GM04503 (cell line): Measurements from ENCODE around the gene TNFSF13.
"Not testable (repeated sequence)": the region's sequence is repeated elsewhere in the genome, so short reads cannot be mapped to it uniquely, and the experiment has no call there.

ENCODE experiments used
- DNase-seq: peaks from one replicate; pipeline ENCODE4 v3.0.0-alpha.2; 2012; ENCODE audit warnings: low read depth

TNFSF13 gene

DNA sequence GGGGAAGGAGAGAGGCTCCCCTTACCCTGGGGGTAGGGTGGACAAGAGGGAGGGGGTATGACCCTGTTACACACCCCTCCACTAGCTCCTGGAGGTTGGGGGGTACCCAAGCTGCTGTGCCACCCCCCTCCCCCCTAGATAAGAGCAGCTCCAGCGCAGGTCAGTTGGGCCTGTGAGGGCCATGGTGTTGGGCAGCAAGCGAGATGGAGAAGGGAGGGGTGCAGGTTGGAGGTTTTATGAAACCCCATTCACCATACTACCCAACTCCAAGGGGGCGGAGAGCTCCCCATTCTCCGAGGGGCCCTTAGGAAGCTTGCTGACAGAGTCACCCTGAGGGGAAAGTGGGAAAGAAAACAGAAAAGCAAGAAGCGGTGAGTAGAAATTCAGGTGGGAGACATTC, 33.0 kb downstream of the TNFSF13 start:
- DNase-seq = no peak

DNA sequence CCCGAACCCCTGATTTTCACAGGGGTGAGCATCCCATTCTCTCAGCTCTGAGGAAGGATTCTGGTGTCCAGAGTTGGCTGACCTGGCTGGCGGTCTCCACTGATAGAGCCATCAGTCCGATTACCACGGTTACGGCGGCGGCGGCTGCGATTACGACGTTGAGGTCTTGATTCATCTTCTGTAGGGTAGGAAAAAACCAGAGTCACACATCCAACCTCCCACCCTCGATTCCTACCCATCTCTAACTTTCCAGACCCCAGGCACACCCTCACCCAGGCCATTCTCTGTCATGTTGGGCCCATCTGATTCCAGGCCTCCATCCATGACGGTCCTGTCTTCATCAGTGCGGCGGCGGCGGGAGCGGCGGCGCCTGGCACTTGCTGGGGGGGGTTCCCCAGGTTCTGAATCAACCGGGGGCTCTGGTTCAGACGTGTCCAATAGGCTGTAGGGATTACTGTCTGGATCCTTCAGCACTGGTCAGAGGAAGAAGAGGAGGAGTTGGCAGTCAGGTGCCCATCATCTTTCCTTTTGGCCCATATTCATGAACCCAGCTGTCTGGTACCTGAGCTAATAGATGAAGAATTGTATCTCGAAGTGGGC, 34.0 kb downstream of the TNFSF13 start:
- no peak for DNase-seq

GRCh38 chr17:7593296-7593695, 34.7 kb downstream of the TNFSF13 start:
- DNase-seq = no peak

DNA sequence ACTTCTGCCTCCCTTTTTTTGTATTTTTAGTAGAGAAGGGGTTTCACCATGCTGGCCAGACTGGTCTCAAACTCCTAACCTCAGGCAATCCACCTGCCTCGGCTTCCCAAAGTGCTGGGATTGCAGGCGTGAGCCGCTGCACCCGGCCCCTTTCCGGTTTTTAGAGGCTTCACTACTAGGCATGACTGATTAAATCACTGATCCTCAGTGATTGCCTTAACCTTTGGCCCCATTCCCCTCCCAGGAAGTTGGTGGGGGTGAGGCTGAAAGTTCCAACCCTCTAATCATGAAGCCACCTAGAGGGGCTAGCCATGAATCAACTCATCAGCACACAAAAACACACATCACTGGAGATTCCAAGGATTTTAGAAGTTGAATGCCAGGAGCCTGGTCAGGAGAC, 39.0 kb downstream of the TNFSF13 start:
- DNase-seq = not testable (repeated sequence)

GRCh38 chr17:7606280-7606679, 47.7 kb downstream of the TNFSF13 start:
- no peak for DNase-seq

DNA sequence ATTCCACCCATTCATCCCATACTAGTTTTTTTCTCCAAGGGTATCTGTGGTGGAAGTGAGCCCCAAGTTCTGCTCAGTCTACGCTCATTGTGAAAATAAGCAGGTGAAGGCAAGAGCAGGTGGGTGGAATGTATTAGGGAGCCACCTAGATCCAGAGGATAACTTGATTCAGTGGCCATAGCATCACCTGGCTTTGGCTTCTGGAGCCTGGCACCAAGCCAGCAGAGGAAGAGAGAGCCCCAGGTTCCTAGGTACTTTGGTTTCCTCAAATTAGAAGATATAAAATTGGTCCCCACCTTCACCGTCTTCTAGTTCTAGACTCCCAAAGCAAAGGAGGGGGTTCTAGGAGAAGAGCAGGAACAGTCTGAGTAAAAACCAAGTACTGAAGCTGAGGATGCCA, 52.1 kb downstream of the TNFSF13 start:
- no peak for DNase-seq
